GM21717 (cell line): ENCODE results near the gene PTPRD.
"Not testable (repeated sequence)": the region's sequence is repeated elsewhere in the genome, so short reads cannot be mapped to it uniquely, and the experiment has no call there.

Experiments used
- ATAC-seq: cut with Tn5 transposase; IDR thresholded peaks from one replicate; pipeline ENCODE4 v1.9.1; 2021; ENCODE audit warnings: mild to moderate bottlenecking, moderate library complexity; ENCODE audit not compliant: unreplicated experiment

The PTPRD gene

DNA sequence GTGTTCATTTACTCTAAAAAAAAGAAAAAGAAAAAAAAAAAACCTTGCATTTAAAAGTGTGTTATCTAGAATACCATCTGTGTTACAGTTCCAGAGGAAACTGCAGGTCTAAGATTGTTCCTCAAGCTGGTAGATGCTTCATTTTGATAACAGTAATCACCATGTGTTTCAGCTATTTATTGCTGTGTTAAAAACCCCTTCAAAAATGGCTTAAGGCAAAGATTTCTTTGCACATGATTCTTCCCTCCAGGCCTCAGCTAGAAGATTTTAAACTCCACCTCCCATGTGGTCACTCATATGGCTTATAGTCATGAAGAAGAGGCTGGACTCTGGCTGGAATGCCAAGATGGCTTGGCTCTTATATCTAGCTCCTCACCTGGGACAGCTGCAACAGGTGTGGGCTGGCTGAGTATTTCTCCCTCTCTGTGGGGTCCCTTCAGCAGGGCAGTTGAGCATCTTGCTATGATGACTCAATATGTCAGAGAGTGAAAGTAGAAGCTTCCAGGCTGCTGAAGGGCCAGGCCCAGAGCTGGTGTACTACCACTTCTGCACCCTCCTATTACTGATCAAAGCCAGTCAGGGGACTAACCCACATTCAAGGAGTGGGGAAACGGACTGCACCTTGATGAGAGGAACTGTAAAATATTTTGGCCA lies 1892.8 kb downstream of the PTPRD start:
- no peak for ATAC-seq

DNA sequence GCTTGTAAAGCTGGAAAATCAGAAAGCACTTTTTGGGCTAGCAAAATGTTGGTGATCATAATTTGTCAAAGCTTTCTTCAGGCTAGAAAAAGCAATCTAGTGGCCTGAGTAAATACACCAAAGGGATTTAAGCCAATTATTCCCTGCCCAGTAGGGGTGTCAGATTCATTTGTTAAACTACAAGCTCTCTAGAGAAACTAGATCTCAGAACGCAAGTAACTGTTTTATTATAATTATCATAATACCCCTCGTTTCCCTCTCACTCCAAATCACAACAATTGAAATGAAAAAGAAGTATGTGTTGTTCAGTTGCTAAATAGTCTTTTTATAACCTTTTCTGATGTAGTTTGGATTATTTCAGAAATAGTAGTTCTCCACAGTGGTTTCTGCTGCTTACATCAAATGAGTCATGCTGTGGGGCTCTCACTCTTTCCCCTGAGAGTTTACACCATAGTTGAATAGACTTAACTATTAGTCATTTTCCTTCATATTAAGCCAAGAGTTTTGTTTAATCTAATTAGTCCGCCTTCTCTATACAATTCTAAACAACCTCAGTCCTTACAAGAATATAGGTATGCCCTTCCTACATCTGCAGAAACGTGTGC lies 1894.6 kb downstream of the PTPRD start:
- ATAC-seq = no peak

DNA sequence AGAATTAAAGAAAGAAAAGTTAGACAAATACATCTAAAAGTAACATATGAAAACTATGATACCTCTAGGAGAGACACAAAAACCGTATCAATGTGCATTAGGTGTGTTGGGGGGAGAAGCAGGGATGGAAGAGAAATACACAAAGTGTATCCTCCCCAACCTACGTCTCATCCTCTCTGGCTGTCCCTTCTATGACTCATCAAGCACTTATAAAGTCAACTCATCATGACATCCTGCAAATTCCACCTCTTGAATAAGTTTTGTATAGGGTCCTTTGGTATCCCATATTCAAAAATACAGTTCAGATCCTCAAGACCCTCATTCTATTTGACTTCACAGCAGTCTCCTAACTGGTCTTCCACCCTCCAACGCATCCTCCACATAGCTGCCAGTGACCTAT lies 1895.7 kb downstream of the PTPRD start:
- ATAC-seq = no peak

DNA sequence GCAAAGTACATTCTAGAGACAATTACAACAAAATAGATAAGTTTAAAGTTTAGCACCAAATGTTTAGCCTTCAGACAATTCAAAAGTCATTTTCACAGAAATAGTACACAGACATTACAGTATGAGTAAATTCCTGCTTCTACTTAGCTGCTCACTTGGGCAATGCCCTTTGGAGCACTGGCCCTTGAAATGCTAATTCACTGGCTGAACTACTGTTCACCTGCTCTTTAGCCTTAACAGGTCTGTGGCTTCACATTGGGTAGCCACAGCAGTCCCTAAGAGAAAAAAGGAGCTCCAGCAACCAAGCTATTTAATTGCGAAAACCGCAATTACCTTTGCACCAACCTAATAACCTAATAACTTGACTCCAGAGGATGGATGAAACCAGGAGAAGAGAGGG lies 1897.0 kb downstream of the PTPRD start:
- no peak for ATAC-seq

DNA sequence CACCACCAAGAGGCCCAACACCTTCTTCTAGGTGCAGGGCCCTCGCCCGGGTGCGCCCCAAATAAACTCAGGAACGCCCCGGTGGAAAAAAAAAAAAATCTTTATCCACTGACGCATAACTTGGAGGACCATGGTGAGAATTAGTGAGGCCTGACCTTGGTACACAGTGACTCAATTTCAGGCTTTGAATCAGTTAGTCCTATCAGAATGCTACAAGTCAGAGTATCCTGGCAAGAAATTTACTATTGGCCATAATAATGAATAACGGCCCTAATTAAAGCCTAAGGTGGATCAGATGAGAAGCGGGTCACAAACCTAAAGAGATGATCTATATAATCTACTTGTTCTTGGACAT lies 1899.0 kb downstream of the PTPRD start:
- no peak for ATAC-seq

DNA sequence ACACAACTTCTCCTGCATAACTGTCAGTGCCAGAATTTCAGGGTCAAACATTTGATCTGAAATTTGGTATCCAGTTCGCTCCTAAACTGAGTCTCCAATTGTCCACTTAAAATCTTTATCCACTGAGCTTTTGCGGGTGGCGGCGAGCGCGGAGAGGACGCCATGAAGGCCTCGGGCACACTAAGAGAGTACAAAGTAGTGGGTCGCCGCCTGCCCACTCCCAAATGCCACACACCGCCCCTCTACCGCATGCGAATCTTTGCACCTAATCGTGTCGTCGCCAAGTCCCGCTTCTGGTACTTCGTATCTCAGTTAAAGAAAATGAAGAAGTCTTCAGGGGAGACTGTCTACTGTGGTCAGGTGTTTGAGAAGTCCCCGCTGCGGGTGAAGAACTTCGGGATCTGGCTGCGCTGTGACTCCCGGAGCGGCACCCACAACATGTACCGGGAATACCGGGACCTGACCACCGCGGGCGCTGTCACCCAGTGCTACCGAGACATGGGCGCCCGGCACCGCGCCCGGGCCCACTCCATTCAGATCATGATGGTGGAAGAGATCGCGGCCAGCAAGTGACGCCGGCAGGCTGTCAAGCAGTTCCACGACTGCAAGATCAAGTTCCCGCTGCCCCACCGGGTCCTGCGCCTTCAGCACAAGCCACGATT lies 1899.5 kb downstream of the PTPRD start:
- no peak for ATAC-seq

DNA sequence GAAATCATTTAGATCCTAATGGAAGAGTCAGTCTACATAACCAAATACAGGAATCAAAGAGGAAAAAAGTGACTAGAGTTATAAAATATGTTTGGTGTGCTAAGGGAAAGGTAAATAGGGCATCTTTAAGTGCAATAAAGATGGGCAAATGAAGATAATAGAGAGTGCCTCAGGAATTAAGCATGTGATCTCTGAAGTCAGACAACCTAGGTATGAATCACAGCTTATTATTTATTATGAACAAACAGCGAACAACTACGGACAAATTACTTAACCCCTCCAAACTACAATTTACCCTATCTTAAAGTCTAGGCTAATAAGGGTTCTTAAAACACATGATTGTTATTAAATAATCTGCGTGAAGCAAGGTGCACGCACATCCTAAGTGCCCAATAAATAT lies 1903.1 kb downstream of the PTPRD start:
- ATAC-seq = no peak

DNA sequence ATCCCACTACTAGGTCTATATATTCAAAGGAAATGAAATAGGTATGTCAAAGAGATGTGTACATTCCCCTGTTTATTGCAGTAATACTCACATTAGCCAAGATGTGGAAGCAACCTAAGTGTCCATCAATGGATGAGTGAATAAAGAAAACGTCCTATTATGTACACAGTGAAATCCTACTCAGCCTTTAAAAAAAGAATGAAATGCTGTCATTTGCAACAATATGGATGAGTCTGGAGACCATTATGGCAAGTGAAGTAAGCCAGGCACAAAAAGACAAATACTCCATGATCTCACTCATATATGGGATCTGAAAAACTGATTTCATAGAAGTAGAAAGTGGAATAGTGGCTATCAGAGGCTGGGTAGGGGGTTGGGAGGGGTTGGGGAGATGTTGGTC lies 1904.1 kb downstream of the PTPRD start:
- no peak for ATAC-seq

DNA sequence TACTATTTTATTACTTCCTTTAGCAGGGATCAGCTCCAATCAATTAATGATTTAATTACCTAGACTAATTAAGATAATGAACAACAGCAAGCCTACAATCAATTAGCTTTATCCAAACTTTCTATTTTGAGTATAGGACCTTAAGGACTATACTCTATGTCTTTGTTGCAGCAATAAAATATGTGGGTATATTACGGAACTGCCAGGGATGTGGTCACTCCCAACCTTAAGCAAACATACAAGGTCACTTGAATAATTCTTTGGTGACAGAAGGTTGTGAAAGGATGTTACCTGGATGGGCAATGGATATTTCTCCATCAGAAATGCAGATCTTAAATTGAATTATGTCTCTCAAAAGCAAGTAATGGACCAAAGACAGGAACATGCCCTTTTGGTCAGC lies 1905.8 kb downstream of the PTPRD start:
- no peak for ATAC-seq

DNA sequence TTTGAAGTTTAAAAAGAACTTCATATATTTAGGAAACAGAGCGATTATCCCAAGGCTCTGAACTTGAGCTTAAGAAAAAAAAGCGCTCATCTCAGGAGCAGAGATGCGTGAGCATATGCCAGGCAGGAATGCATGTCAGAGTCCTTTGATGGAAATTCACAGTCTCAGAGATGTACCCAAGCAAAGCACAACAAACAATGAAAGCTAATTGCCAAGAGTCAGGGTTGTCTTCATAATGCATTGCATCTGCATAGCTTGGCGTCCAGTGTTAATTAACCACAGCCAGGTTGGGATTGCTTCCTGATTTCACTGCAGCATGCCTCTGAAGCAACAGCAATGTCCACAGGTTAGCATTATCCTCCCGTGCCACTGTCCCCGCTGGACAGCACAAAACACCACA lies 1906.3 kb downstream of the PTPRD start:
- no peak for ATAC-seq

DNA sequence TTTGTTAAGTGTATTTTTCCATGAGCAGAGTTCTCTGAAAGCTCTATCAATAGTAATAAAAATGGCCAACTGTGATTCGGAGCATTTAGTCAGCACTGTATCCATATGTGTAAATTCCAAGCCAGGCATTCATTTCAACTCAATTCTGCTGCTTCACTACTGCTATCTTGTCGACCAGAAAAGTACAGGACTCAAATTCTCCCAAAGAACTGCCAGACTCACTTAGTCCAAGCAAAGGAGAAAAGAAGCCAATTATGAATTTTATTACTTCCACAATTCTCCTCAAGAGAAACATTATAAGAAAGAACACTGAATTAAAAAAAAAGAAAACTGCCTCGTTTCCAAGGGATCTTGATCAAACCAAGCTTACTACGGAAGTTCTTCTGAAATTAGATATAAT lies 1906.9 kb downstream of the PTPRD start:
- ATAC-seq = no peak

DNA sequence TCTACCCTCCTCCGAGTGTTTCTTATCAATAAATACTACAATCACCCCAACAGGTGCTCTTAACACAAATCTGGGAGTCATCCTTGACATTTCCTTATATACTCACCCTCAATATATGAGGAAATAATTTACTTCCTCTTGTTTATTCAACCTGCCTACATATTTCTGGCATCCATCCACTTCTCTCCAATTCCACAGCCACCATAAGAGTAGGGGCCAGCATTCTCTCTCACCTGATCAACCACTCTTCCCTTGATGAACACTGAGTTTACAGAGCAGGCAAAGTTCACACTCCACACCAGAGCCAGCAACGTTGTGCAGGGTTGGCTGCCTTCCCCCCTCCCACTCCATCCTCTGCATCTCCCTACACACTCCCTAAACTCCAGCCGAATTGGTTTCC lies 1908.9 kb downstream of the PTPRD start:
- ATAC-seq = no peak

DNA sequence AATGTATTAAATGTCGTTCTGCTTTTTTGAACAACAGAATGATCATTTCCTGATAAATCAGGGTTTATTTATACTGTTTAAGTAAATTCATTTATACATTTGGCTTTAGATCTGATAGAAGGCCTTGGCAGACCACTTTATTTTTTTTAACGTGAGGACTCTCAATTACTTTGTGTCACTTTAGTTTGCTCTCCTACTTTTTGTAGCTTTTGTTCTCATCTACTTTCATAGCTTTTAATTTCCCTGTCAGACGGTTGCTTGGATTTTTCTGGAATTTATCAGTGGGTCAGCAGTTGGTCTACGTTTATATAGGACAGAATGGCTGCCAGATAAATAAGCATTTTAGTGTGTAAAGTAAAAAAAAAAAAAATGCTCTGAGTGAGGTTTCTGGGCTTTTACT lies 1910.9 kb downstream of the PTPRD start:
- no peak for ATAC-seq

DNA sequence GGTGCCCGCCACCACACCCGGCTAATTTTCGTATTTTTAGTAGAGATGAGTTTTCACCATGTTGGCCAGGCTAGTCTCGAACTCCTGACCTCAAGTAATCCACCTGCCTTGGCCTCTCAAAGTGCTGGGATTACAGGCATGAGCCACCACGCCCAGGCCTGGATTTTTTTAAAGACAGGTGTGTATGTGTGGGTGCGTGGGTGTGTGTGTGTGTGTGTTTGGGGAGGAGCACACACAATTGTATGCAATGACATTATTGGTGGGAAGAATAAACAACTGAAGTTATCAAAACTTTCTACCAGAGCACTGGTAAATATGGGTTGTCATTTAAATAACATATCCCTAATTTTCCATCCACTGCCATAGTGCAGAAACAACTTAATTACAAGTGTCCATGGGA lies 1915.2 kb downstream of the PTPRD start:
- ATAC-seq = not testable (repeated sequence)

DNA sequence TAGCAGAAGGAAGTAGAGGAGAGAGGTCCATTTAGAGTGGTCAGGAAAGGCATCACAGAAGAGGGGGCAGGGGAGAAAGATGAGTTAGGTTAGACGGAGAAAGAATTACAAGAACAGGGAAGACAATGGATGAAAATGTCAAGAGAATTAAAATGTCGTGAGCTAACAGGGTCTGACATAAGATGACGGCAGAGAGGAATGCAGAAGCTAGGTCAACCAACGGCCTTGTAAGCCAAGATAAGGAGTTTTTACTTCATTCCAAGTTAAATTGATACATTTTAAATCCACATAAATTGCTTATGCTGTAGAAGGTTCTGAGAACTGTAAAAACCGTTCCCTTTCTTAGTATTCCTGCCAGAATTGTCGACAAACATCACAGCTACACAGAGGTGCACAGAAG lies 1916.3 kb downstream of the PTPRD start:
- no peak for ATAC-seq

DNA sequence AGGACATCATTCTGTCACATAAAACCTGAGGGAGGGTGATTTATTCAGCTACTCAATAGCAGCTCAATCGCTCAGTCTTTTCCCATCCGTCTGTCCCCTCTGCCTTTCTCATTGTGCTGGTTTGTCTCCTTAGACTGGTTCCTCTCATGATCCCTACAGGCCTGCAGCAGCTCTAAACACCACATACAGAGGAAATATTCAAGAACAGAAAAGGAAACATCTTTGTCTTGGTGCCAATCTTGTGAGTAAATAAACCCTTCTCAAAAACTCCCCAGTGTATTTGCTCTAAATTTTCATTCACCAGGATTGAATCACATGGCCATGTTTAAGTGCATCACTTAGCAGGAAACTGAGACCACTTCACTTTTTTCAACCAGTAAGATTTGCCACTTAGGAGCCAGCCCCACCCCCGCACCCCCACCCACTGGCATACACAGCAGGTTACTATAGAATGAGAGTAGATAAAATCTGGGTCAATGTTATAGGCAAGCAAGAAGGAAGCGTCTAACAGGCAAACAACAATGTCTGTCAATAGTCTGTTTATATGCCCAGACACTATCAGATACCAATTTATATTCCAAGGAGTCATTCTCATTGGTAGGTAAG lies 1917.7 kb downstream of the PTPRD start:
- ATAC-seq = no peak

DNA sequence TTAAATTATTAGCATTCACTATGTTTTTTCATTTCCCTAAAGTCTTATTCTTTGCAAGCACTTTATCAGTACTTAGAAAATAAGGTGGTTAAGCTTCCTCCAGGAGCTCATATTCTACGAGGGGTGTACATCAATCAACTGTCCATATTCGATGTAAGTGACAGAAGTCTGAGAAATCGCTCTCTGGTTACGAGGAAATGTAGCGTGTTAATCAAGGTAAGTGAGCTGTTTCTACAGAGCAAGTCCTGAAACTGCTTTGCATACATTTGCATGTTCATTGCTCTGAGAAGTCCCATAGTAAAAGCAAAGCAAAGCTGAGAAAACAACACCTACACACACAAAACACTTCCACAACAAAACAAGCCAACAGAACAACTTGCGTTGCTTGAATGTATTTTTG lies 1919.3 kb downstream of the PTPRD start:
- ATAC-seq = no peak

DNA sequence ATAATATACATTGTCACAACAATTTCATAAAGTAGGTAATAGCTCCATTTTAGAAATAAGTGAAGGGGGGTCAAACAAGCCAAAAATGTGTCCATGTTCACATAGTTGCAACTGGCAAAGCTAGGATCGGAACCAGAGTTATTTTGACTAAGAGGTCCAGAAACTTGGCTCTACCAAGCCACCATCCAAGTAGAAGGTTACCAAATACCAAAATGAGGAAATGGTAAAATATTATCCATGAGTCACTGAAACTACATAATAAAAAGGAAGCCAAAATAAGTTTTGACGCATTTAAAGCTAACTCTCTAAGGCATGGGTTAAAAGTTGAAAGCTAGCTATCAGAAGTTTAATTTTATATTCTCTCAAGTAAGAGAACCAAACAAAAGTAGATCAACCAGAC lies 1926.3 kb downstream of the PTPRD start:
- ATAC-seq = no peak

DNA sequence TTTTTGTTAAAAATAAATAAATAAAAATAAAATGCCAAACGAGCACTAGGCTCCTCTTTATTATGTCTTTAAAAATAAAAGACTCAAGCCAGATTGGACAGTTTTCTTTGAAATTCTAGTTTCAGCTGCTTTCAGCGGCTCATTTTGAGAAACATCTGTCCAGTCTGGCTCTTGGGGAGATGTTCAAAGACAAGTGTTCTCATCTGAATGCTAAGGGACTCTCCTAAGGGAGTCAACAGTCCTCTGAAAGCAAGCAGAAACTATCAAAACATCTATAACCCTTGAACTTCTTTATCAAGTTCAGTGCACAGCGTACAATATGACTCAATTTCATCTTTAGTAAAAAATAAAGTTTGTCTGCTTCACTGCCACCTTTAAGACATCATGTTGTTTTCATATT lies 1927.0 kb downstream of the PTPRD start:
- no peak for ATAC-seq

DNA sequence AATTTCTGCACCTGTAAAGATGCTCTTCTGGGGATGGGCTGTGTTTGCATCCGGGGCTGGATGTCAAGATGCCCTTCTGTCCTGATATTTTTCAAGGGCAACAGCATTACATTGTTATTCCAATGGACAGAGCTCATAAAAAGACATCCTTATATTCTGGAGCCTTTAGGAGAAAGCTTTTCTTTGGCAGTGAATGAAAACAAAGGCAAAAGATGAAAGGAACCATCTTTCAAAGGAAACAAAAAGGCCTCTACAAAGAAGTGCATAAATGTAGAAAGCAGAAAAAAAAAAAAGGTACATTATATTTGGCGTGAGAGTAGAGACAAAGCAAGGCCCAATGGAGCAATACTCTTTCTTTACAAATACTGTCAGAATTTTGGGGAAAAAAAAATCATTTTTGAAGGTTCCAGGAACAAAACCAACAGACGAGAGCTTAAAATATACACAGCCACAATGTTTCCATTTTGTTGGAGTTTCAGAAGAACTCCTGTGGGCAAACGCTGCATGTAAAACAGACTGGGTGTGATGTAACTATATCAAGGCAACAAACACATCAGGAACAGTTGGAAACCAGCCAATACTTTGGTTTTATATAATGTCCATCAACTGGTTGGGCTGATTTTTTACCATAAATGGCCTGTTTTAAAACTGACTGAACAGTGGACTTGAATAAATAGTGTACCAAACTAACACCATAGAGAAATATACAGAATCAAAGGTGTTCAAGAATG lies 1927.7 kb downstream of the PTPRD start:
- ATAC-seq = no peak

DNA sequence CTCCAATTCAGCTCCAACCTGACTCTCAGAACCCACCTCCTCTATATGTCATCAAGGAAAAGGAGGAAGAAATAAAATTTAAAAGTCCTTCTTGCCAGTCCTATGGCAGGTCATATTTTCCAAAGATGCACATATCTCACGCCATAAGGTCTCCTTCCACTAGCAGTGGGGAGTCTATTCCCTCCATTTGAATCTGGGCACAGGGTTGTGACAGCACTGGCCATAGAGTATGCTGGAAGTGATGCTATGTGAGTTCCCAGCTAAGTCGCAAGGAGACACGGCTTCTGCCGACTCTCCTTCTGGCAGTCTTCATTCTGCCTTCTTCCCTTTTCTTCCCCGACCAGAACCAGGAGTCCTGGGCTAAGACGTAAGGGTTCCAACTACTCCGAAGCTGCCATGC lies 1929.3 kb downstream of the PTPRD start:
- ATAC-seq = no peak

DNA sequence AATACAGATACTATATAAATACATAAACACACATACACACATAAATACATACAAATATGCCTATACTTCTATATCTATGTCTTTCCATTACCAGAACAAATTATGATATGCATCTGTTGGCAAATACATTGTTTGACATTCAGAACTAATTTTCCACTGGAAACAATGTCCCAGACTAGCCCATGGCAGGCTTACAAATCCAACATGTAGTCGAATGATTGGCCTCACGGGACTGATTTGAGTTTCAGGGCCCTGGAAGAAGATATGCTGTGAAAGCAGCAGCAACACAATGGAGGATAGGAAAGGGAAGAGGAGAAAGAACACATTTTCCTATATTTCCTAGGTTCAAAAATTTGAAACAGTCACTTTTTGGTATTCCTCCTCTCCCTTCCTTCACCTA lies 1932.1 kb downstream of the PTPRD start:
- no peak for ATAC-seq
